Measurements from ENCODE around the gene KCNJ13.

The KCNJ13 gene

GRCh38 chr2:232776435-232776834 lies at the start of gene KCNJ13:
KCNJ13 (minus strand) TSS chr2:232776565; CDS start chr2:232771362, 5,203 bp downstream.
- no peak for DNase-seq

- DNase-seq, result no peak
Observed at GRCh38 chr2:232817756-232818155, 41.4 kb upstream of the KCNJ13 start.

GRCh38 chr2:232816657-232817056 lies 40.3 kb upstream of the KCNJ13 start:
- no peak for DNase-seq

GRCh38 chr2:232815569-232815968 lies 39.2 kb upstream of the KCNJ13 start:
- no peak for DNase-seq

GRCh38 chr2:232810444-232810843 lies 34.1 kb upstream of the KCNJ13 start:
- DNase-seq, result no peak

GRCh38 chr2:232809349-232810124 lies 33.2 kb upstream of the KCNJ13 start:
- DNase-seq, result peak in 1 of 2 experiments; percentile 9

GRCh38 chr2:232802091-232802490 lies 25.7 kb upstream of the KCNJ13 start:
- DNase-seq, result no peak

GRCh38 chr2:232800166-232800565 lies 23.8 kb upstream of the KCNJ13 start:
- DNase-seq, result no peak

- no peak for DNase-seq
Observed at GRCh38 chr2:232798187-232798586, 21.8 kb upstream of the KCNJ13 start.

GRCh38 chr2:232795920-232796319 lies 19.6 kb upstream of the KCNJ13 start:
- DNase-seq, result no peak

- DNase-seq, result no peak
Observed at GRCh38 chr2:232794981-232795380, 18.6 kb upstream of the KCNJ13 start.

- no peak for DNase-seq
Observed at GRCh38 chr2:232793271-232793670, 16.9 kb upstream of the KCNJ13 start.

GRCh38 chr2:232791518-232791917 lies 15.2 kb upstream of the KCNJ13 start:
- no peak for DNase-seq

- no peak for DNase-seq
Observed at GRCh38 chr2:232789082-232789481, 12.7 kb upstream of the KCNJ13 start.

GRCh38 chr2:232787806-232788205 lies 11.4 kb upstream of the KCNJ13 start:
- DNase-seq, result no peak

GRCh38 chr2:232783278-232783677 lies 6.9 kb upstream of the KCNJ13 start:
- DNase-seq, result no peak

- peak in 1 of 2 experiments; percentile 45 for DNase-seq
Observed at GRCh38 chr2:232781765-232782164, 5.4 kb upstream of the KCNJ13 start.

GRCh38 chr2:232779934-232780333 lies 3.6 kb upstream of the KCNJ13 start:
- no peak for DNase-seq

- no peak for DNase-seq
Observed at GRCh38 chr2:232779465-232779864, 3.1 kb upstream of the KCNJ13 start.

GRCh38 chr2:232777276-232777675 lies 911 bp upstream of the KCNJ13 start:
- DNase-seq, result no peak

- DNase-seq, result no peak
Observed at GRCh38 chr2:232773815-232774214, 2.5 kb downstream of the KCNJ13 start.

GRCh38 chr2:232772531-232772930 lies 3.8 kb downstream of the KCNJ13 start:
- DNase-seq, result no peak

GRCh38 chr2:232771870-232772269 lies 4.5 kb downstream of the KCNJ13 start:
- DNase-seq, result no peak

GRCh38 chr2:232770207-232770606 lies 6.2 kb downstream of the KCNJ13 start:
- DNase-seq, result no peak

- no peak for DNase-seq
Observed at GRCh38 chr2:232767866-232768265, 8.5 kb downstream of the KCNJ13 start.
